Lower lobe of right lung (tissue), 2 donors: ENCODE results near the gene RHO. TPM values are rescaled to one million over a fixed set of nuclear protein-coding genes. Genes with fewer than 3 reads are reported as not detected.

Experiments used
- ATAC-seq, 2 donors: fragments of 200-7000 bp; cut with Tn5 transposase; one replicate each; pipeline ENCODE4 v1.9.1; 2020 to 2022; ENCODE audit warnings: mild to moderate bottlenecking in 2 of 2, moderate library complexity in 2 of 2
- DNase-seq: peaks from one replicate; pipeline ENCODE4 v3.0.0-alpha.2; 2020
- H3K27ac ChIP-seq: fragments of 200-600 bp; one replicate; pipeline ENCODE4 v1.8.0; 2022
- H3K27me3 ChIP-seq: fragments of 200-600 bp; one replicate; pipeline ENCODE4 v1.8.0; 2022; ENCODE audit warnings: low read depth
- H3K36me3 ChIP-seq: fragments of 200-600 bp; one replicate; pipeline ENCODE4 v1.8.0; 2022; ENCODE audit warnings: mild to moderate bottlenecking
- H3K4me1 ChIP-seq: fragments of 200-600 bp; one replicate; pipeline ENCODE4 v1.8.0; 2022
- H3K4me3 ChIP-seq: fragments of 200-600 bp; one replicate; pipeline ENCODE4 v1.8.0; 2022; ENCODE audit warnings: mild to moderate bottlenecking
- H3K9me3 ChIP-seq: fragments of 200-600 bp; one replicate; pipeline ENCODE4 v1.8.0; 2022
- CTCF ChIP-seq: fragments of 200-600 bp; IDR thresholded peaks from one replicate; pipeline ENCODE4 v1.8.0; 2022; ENCODE audit warnings: antibody characterized with exemption, mild to moderate bottlenecking
- intact Hi-C: fragments of 100-400 bp; cut with DNase I; formaldehyde crosslinking; loops from one replicate; pipeline ENCODE4 v1.11.0; 2022
- total RNA-seq: library from RNA; stranded (reverse); fragmentation: NEBNext Ultra II Directional; extraction: Animal tissue kit (Norgen Biotek cat#: 25700); gene quantifications from one replicate; pipeline ENCODE4 v1.2.1, GENCODE V29; 2021
- donor health status: DM: no; HTN: yes; CAD: no; lungs with severe emphysema.

RHO gene
- total RNA-seq, 1 donor from 2014 or later: not detected

DNA sequence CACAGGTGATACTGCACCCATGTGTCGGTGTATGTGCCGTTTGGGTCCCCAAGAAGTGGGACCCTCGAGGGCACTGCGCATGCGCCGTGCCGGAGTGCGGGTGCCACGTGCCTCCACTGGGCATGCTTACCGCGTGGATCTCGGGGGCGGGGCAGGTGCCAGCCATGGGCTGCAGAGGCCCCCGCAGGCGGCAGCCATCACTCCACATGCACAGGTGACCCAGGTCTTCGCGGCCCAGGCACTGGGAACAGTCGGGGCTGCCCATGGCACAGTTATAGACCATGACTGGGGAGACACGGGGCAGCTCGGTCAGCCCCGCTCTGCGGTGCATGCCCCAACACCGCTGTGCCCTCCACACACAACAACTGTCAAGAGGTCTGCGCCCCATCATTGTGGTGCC, 45.8 kb downstream of the RHO start:
- H3K36me3 ChIP-seq: peaks cover 93% of the 10 kb centered on the region
- no peak for DNase-seq

DNA sequence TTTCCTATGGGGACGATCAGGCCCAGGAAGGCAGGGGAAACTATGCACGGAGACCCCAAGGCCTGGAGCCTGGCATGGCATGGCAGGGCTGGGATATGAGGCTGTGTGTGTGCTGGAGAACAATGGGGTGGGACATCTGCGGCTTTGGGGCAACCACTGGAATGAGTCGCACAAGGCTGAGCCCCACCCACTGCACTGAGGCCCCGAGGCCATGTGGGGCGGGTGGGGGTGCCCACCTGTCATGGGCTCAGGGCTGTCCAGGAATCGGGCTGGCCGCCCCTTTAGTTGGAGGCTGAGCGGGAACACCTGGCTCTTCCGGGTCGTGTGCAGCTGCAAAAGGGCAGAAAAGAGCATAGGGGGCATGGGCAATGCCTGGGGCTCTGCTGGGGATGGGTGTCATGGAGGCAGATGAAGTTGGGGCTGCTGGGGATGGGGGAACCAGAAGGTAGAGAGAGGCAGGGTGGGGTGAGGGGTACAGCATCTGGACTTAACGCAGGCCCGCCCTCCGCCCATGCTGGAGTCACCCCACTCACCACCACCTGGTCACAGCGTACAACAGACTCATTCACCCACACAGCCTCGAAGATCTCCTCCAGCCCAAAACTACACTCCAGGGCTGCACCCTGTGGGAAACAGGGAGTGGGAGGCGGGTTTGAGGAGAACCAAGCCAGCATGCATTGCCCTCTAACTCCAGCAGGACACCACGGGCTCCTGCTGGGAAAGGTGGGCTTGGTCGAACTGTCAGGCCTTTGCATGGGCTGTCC, 47.0 kb downstream of the RHO start:
- Histone ChIP-seq H3K36me3 (peaks cover 92% of the 10 kb centered on the region), H3K9me3 (no peaks in the 10 kb centered on the region), H3K4me3 (no peak overlapping the region), H3K27ac (peak overlapping the region; percentile 85), H3K4me1 (peaks cover 39% of the 10 kb centered on the region), H3K27me3 (no peaks in the 10 kb centered on the region)
- intact Hi-C loops: no loop called here
- TF ChIP-seq CTCF: no peak
- DNase-seq (no peak), ATAC-seq (no peak)

More for the DNA sequence above, 45.8 kb downstream of the RHO start:
- Histone ChIP-seq H3K4me1 (peaks cover 32% of the 10 kb centered on the region), H3K4me3 (no peak overlapping the region), H3K9me3 (no peaks in the 10 kb centered on the region), H3K27me3 (no peaks in the 10 kb centered on the region), H3K27ac (no peak overlapping the region)
- no peak for ATAC-seq
- TF ChIP-seq CTCF: no peak
- intact Hi-C loops: no loop called here

GRCh38 chr3:129575997-129576384, 47.6 kb downstream of the RHO start:
- no peak for DNase-seq
- peaks cover 39% of the 10 kb centered on the region for H3K4me1 ChIP-seq
- H3K36me3 ChIP-seq: peaks cover 92% of the 10 kb centered on the region
- intact Hi-C loops: no loop called here
- no peak for TF ChIP-seq CTCF
- no peaks in the 10 kb centered on the region for H3K9me3 ChIP-seq
- no peak for ATAC-seq
- H3K4me3 ChIP-seq: no peak overlapping the region
- peak overlapping the region; percentile 85 for H3K27ac ChIP-seq
- H3K27me3 ChIP-seq: no peaks in the 10 kb centered on the region

DNA sequence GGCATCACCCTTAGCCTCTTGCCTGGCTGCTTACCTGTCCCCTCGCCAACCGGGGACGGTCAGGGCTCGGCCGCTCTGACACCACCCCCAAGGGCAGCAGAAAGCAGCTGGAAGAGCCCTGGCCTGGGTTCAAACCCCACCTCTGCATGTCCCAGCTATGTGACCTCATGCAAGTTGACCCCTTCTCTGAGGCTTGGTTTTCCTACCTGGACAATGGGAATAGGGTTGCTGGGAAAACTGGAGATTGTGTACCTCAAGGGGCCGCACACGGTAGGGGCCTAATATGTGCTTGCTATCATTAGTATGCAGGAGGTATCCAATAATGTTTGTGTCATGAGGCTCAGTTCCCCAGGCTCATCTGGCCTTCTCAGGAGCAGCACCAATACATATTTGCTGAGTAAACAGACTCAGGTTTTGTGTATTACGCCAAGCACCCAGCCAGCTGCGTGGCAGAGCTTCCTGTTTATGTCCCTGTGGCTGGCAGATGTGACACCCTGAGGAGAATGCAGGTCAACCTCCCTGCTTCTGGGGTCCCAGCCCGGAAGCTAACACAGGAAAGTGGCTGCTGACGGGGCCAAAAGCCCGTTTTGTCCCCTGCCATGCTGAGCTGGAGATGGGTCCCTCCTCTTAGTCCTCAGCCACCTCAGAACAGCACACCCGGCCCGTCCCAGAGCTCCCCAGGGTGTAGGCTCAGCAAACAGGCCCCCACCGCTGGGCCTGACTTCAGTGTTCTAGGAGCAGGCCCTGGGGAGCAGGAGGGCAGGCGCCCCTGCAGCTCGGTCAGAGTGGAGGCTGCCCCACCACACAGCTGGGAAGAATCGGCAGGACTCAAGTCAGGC, 48.3 kb downstream of the RHO start:
- Histone ChIP-seq H3K27ac (peak overlapping the region; percentile 85), H3K36me3 (peaks cover 92% of the 10 kb centered on the region), H3K4me3 (no peak overlapping the region), H3K4me1 (peaks cover 39% of the 10 kb centered on the region), H3K27me3 (no peaks in the 10 kb centered on the region), H3K9me3 (no peaks in the 10 kb centered on the region)
- ATAC-seq (peak; percentile 43 to 55), DNase-seq (peak; percentile 69)
- intact Hi-C loops: no loop called here
- TF ChIP-seq CTCF: no peak

DNA sequence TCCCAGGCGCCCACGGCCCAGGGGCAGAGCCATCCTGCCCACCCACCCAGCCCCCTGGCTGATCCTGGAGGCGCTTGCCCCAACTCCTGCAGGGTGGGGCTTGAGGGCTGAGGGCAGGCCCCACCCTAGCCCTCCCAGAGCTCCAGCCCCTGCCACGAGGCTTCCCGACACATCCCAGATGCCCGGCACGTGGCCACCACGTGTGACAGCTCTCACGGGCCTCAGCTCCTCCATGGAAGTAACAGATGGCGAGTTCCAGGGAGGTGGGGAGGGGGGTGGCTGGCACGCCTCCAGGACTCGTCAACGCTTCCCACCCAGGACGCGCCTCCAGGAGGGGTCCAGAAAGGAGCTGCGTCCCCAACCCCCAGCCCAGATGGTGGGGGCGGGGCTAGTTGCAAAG, 48.9 kb downstream of the RHO start:
- intact Hi-C loops: no loop called here
- ATAC-seq (peak in 1 of 2 donors; percentile 3), DNase-seq (no peak)
- Histone ChIP-seq H3K27ac (peak overlapping the region; percentile 85), H3K36me3 (peaks cover 92% of the 10 kb centered on the region), H3K27me3 (no peaks in the 10 kb centered on the region), H3K4me1 (peaks cover 39% of the 10 kb centered on the region), H3K9me3 (no peaks in the 10 kb centered on the region), H3K4me3 (no peak overlapping the region)
- no peak for TF ChIP-seq CTCF
